ENCODE data around the gene NPRL2.
A peak's percentile ranks its signal among the peaks of the same experiment; 100 is the strongest.

DNA sequence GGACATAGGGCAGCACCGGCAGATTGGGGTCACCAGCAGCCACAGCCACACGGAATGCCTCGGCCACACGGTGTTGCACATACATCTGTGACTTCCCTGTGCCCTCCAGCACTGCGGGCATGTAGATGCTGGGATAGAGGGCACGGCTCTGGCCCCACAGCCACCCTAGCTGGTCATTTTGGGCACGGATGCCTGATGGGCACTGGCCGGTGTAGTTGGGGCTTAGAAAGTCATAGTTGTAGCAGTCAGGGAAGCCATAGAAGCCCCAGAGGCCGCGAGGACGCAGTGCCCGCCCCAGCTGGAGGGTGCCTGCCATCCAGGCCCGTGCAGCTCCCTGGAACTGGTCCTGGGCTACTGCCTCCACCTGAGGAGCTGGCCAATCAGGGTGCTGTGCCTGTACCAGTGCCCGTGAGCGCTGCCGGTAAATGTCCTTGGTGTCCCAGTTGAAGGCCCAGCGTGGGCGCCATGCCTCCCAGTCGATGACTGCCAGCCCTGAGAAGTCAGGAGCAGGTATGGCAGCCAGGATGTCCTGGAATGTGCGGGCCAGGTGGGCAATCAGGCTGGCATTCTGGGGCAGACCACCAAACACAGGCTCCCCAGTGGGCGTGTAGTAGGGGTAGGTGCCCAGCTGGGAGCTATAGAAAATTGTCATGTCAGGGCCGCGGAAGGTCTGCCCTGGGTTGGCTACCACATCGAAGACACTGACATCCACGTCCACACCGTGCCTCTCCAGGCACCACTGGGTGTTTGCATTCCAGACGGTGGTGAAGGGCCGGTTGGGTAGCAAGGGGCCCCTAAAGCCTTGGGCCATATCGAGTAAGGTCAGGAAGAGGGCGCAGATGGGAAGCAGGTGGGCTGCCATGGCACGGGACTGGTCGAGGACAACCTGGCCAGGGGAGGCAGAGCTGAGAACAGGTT, 48.2 kb downstream of the NPRL2 start:
- TF ChIP-seq HNRNPLL (IDR thresholded peaks at IDR 0.05; ENCODE audit: low read depth, low read length, poor library complexity, severe bottlenecking) (no peak), ZNF589 (CRISPR knock-in tag; IDR thresholded peaks at IDR 0.05; ENCODE audit: low read depth) (no peak), SMC3 (conservative IDR thresholded peaks at IDR 0.05; ENCODE audit: insufficient read depth, low read depth, low read length) (no peak), EZH2 (IDR thresholded peaks at IDR 0.05; ENCODE audit: borderline replicate concordance, low read depth, low read length) (no peak), REST (IDR thresholded peaks at IDR 0.05; ENCODE audit: borderline replicate concordance) (no peak), REST (CRISPR knock-in tag; IDR thresholded peaks at IDR 0.05; ENCODE audit: low read depth) (no peak), USF2 (CRISPR knock-in tag; IDR thresholded peaks at IDR 0.05) (no peak), SP1 (CRISPR knock-in tag; IDR thresholded peaks at IDR 0.05) (no peak), RBFOX2 (IDR thresholded peaks at IDR 0.05; ENCODE audit: low read depth, low read length) (peak; percentile 27; the same call in 1 of the 2 replicates), PCBP2 (IDR thresholded peaks at IDR 0.05; ENCODE audit: low read depth, low read length, poor library complexity, severe bottlenecking) (no peak), NR2F6 (CRISPR knock-in tag; IDR thresholded peaks at IDR 0.05) (no peak), E2F8 (IDR thresholded peaks at IDR 0.05; ENCODE audit: low read depth, partially characterized antibody) (no peak)

Measured in K562 (cell line).